AG09309 (cell line): ENCODE data around the gene CCDC195.
"Not testable (repeated sequence)": the region's sequence is repeated elsewhere in the genome, so short reads cannot be mapped to it uniquely, and the experiment has no call there.

Experiments used
- DNase-seq: peaks from one replicate; pipeline ENCODE4 v3.0.0-alpha.2; 2010; ENCODE audit warnings: low read depth
- H3K4me3 ChIP-seq: 2 replicates; pipeline ENCODE4 v1.5.1; 2011; ENCODE audit warnings: mild to moderate bottlenecking, low read depth, low read length, moderate library complexity; ENCODE audit not compliant: control insufficient read depth
- TF ChIP-seq, protein P1 (sequence below): IDR thresholded peaks from 2 replicates; pipeline ENCODE4 v1.5.1; 2011; ENCODE audit warnings: mild to moderate bottlenecking, low read depth, low read length, inconsistent platforms; ENCODE audit not compliant: insufficient read depth, control insufficient read depth; ENCODE audit errors: missing control alignments

The CCDC195 gene

DNA sequence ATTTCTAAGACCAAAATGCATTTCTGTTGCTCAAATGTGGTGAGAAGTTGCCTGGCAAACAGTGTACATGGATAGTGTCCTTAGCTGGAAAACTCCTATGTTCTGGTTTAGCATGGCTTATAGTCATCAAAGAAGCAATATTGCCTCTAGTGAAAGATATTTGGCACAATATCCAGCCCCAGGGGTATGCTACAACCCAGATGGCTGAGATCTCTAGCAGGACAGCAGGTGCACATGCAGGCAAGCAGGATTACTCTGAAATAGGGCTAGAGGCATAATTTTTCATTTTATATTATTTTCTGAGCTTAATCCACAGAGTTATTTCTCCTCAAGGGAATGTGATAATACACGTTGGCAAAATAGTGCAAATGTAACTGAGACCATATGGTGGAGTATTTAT lies 34.0 kb downstream of the CCDC195 start:
- no peak for DNase-seq

DNA sequence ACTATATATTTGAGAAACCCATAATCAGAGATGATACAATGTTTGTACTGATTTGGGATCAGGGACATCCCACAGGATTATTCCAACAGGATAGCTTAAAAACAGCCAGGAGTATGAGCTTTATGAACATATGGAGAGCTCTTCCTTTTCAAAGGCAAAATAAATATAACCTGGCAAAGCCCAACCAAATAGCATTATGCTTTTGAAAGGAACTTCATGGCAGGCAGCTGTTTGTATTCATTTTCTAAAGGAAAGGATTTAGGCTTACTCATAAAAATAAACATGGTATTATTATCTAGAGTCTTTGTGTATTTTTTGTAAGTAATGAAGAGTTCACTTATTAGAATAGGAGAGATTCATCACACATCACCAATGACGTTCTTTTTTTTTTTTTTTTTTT lies 44.4 kb downstream of the CCDC195 start:
- DNase-seq: no peak
- no peak overlapping the region for H3K4me3 ChIP-seq
- TF ChIP-seq, protein P1, sequence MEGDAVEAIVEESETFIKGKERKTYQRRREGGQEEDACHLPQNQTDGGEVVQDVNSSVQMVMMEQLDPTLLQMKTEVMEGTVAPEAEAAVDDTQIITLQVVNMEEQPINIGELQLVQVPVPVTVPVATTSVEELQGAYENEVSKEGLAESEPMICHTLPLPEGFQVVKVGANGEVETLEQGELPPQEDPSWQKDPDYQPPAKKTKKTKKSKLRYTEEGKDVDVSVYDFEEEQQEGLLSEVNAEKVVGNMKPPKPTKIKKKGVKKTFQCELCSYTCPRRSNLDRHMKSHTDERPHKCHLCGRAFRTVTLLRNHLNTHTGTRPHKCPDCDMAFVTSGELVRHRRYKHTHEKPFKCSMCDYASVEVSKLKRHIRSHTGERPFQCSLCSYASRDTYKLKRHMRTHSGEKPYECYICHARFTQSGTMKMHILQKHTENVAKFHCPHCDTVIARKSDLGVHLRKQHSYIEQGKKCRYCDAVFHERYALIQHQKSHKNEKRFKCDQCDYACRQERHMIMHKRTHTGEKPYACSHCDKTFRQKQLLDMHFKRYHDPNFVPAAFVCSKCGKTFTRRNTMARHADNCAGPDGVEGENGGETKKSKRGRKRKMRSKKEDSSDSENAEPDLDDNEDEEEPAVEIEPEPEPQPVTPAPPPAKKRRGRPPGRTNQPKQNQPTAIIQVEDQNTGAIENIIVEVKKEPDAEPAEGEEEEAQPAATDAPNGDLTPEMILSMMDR: no peak

More for the DNA sequence above, 34.0 kb downstream of the CCDC195 start:
- no peak overlapping the region for H3K4me3 ChIP-seq
- TF ChIP-seq, protein P1: no peak

DNA sequence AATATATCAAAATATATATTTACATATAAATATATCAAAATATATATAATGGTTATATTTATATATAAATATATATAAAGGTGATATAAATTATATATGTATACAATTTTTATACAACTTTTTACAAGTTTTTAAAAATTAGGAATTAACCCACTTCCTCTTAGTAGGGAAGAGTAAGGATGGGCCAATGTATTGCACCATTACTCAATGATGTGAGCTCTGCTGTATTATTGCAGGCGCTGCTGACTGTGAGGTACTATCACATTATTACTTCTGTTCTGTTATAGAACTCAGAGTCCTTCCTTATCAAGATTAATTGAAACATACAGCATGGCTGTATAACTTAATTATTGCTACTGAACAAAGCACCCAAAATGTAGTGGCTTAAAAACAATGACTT lies 46.0 kb downstream of the CCDC195 start:
- TF ChIP-seq, protein P1: no peak
- DNase-seq: no peak
- no peak overlapping the region for H3K4me3 ChIP-seq

DNA sequence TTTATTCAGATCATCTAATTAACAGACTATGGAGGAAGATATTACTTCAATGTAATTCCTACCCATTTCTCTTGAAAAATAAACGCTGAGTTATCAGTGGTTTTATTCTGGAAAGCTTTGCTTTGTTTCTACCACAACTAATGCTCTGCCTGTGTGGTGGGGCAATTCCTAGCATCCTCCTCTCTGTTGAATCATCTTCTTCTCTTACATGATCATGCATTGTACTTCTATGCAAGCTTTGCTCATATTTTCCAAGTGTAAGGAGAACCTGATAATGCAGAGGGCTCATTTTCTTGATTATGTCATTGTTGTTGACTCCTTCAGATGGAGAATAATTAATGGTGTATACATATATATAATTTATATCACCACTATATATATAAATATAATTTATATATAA lies 46.7 kb downstream of the CCDC195 start:
- TF ChIP-seq, protein P1: no peak
- DNase-seq: no peak
- H3K4me3 ChIP-seq: no peak overlapping the region

DNA sequence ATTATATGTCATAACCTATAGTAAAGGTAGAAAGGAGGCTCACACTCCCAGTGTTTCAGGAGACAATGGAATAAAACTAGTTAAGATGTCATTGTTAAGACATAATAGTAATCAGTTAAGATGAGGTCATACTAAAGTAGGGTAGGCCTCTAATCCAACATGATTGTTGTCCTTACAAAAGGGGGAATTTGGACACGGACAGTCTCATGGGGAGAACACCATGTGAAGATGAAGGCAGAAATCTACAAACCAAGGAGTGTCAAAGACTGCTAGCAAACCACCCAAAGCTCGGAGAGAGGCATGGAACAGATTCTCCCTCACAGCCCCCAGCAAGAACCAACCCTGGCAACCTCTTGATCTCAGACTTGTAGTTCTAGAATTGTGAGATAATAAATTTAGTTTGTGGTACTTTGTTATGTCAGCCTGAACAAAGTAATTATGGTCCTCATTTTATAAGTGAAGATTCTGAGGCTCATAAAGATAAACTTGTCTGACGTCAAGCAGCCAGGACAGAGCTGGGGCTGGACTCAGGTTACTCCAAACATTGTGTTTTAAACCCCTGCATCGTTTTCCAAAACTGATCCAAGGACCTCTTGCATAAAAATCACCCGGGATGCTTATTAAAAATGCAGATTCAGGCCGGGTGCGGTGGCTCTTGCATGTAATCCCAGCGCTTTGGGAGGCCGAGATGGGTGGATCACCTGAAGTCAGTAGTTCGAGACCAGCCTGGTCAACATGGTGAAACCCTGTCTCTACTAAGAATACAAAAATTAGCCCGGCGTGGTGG lies 47.8 kb downstream of the CCDC195 start:
- DNase-seq: no peak
- TF ChIP-seq, protein P1: no peak
- H3K4me3 ChIP-seq: no peak overlapping the region

DNA sequence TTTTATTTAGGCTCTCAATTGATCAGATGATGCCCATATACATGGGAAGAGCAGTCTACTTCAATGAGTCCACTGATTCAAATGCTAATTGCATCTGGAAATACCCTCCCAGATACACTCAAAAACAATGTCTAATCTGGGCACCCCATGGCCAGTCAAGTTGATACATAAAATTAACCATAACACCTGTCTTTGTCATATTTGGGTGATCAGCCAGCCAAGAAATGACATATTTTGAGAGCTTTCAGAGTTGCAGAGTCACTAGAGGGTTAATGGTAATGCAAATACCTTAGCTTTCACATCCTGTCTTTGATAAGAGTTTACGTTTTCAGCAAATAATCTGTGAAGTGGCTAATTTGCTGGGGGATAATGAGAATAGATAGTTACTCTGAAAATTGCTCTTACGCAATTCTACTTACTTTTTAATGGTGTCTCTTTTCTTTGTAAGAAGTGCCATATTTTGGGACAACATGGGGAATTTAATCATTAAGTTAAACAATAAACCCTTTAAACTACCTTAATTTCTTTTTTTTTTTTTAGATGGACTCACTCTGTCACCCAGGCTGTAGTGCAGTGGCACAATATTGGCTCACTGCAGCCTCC lies 49.1 kb downstream of the CCDC195 start:
- DNase-seq: no peak
- TF ChIP-seq, protein P1: no peak
- no peak overlapping the region for H3K4me3 ChIP-seq

DNA sequence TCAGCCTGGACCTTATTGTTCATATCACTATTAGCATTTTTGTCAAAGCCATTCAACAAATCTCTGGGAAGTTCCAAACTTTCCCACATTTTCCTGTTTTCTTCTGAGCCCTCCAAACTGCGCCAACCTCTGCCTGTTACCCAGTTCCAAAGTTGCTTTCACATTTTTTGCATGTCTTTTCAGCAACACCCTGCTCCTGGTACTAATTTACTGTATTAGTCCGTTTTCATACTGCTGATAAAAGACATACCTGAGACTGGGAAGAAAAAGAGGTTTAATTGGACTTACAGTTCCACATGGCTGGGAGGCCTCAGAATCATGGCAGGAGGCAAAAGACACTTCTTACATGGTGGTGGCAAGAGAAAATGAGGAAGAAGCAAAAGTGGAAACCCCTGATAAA lies 52.8 kb downstream of the CCDC195 start:
- not testable (repeated sequence) for DNase-seq

DNA sequence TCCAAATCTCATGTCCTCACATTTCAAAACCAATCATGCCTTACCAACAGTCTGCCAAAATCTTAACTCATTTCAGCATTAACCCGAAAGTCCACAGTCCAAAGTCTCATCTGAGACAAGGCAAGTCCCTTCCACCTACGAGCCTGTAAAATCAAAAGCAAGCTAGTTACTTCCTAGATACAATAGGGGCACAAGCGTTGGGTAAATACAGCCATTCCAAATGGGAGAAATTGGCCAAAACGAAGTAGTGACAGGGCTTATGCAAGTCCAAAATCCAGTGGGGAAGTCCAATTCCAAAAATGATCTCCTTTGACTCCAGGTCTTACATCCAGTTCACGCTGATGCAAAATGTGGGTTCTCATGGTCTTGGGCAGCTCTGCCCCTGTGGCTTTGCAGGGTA lies 54.5 kb downstream of the CCDC195 start:
- H3K4me3 ChIP-seq, DNase-seq: not testable (repeated sequence)

More for the DNA sequence above, 52.8 kb downstream of the CCDC195 start:
- H3K4me3 ChIP-seq: not testable (repeated sequence)
